SJCRH30 (cell line): ENCODE measurements around the gene NEK8. TPM values are rescaled to one million over a fixed set of nuclear protein-coding genes. Genes with fewer than 3 reads are reported as not detected.

Experiments
- DNase-seq, 2 experiments: peaks; one replicate each; pipeline ENCODE4 v3.0.0-alpha.2; 2015 to 2020
- H3K27ac ChIP-seq: fragments of 250-450 bp; sonication (Bioruptor Pico); 2 replicates; pipeline ENCODE4 v1.5.1; 2020; ENCODE audit warnings: mild to moderate bottlenecking, moderate library complexity
- H3K27me3 ChIP-seq: fragments of 250-450 bp; sonication (Bioruptor Pico); 2 replicates; pipeline ENCODE4 v1.5.1; 2020; ENCODE audit warnings: mild to moderate bottlenecking, moderate library complexity
- H3K36me3 ChIP-seq: fragments of 250-450 bp; sonication (Bioruptor Pico); 2 replicates; pipeline ENCODE4 v1.5.1; 2020; ENCODE audit warnings: mild to moderate bottlenecking, moderate library complexity
- H3K4me1 ChIP-seq: fragments of 250-450 bp; sonication (Bioruptor Pico); 2 replicates; pipeline ENCODE4 v1.5.1; 2020; ENCODE audit warnings: mild to moderate bottlenecking, moderate library complexity
- H3K4me3 ChIP-seq: fragments of 250-450 bp; sonication (Bioruptor Pico); 2 replicates; pipeline ENCODE4 v1.5.1; 2020; ENCODE audit warnings: mild to moderate bottlenecking, moderate library complexity
- H3K9me3 ChIP-seq: fragments of 250-450 bp; sonication (Bioruptor Pico); replicated peaks from 2 replicates; pipeline ENCODE4 v1.5.1; 2020; ENCODE audit warnings: mild to moderate bottlenecking, moderate library complexity
- total RNA-seq: library from RNA; depleted of rRNA; stranded (reverse); fragments of >200 nt; shearing (Covaris generic); gene quantifications from 2 replicates; pipeline ENCODE4 v1.2.3, GENCODE V29; 2014; rRNA removed

The NEK8 gene
- 1.7 and 2.6 TPM in 2 replicates for total RNA-seq

GRCh38 chr17:28728364-28729200 lies at the start of gene NEK8:
Gene NEK8, plus strand, starts transcription at chr17:28728788. Its CDS starts 26 bp downstream, at chr17:28728814.
- peak; percentile 96 to 98 for DNase-seq
- no peaks in the 10 kb centered on the region for H3K27me3 ChIP-seq
- peaks cover 12% of the 10 kb centered on the region for H3K36me3 ChIP-seq
- H3K4me1 ChIP-seq: peaks cover 11% of the 10 kb centered on the region
- H3K4me3 ChIP-seq: peak within 1 kb of the TSS; percentile 80
- H3K9me3 ChIP-seq: no peaks in the 10 kb centered on the region
- peak within 1 kb of the TSS; percentile 83 for H3K27ac ChIP-seq

- Histone ChIP-seq H3K9me3 (no peaks in the 10 kb centered on the region), H3K4me3 (no peak overlapping the region), H3K4me1 (no peaks in the 10 kb centered on the region), H3K36me3 (peaks cover 99% of the 10 kb centered on the region), H3K27me3 (no peaks in the 10 kb centered on the region), H3K27ac (no peak overlapping the region)
- DNase-seq: no peak
Measured at GRCh38 chr17:28682655-28683054, 45.9 kb upstream of the NEK8 start.

GRCh38 chr17:28684963-28685362 lies 43.6 kb upstream of the NEK8 start:
- Histone ChIP-seq H3K36me3 (peaks cover 100% of the 10 kb centered on the region), H3K9me3 (no peaks in the 10 kb centered on the region), H3K27ac (no peak overlapping the region), H3K27me3 (no peaks in the 10 kb centered on the region), H3K4me1 (no peaks in the 10 kb centered on the region), H3K4me3 (no peak overlapping the region)
- peak; percentile 42 to 53 for DNase-seq

GRCh38 chr17:28685366-28685765 lies 43.2 kb upstream of the NEK8 start:
- Histone ChIP-seq H3K9me3 (no peaks in the 10 kb centered on the region), H3K4me3 (no peak overlapping the region), H3K27me3 (no peaks in the 10 kb centered on the region), H3K36me3 (peaks cover 100% of the 10 kb centered on the region), H3K27ac (no peak overlapping the region), H3K4me1 (no peaks in the 10 kb centered on the region)
- no peak for DNase-seq

GRCh38 chr17:28686296-28686695 lies 42.3 kb upstream of the NEK8 start:
- Histone ChIP-seq H3K36me3 (peaks cover 100% of the 10 kb centered on the region), H3K4me1 (no peaks in the 10 kb centered on the region), H3K9me3 (no peaks in the 10 kb centered on the region), H3K27ac (no peak overlapping the region), H3K27me3 (no peaks in the 10 kb centered on the region), H3K4me3 (no peak overlapping the region)
- no peak for DNase-seq

- no peaks in the 10 kb centered on the region for H3K9me3 ChIP-seq
- DNase-seq: no peak
- H3K27me3 ChIP-seq: no peaks in the 10 kb centered on the region
- no peak overlapping the region for H3K27ac ChIP-seq
- no peaks in the 10 kb centered on the region for H3K4me1 ChIP-seq
- H3K4me3 ChIP-seq: no peak overlapping the region
- peaks cover 91% of the 10 kb centered on the region for H3K36me3 ChIP-seq
Measured at GRCh38 chr17:28688481-28688880, 40.1 kb upstream of the NEK8 start.

- Histone ChIP-seq H3K9me3 (no peaks in the 10 kb centered on the region), H3K4me3 (no peak overlapping the region), H3K27ac (no peak overlapping the region), H3K27me3 (no peaks in the 10 kb centered on the region), H3K4me1 (no peaks in the 10 kb centered on the region), H3K36me3 (peaks cover 89% of the 10 kb centered on the region)
- DNase-seq: no peak
Measured at GRCh38 chr17:28689011-28689410, 39.6 kb upstream of the NEK8 start.

GRCh38 chr17:28693869-28694268 lies 34.7 kb upstream of the NEK8 start:
- Histone ChIP-seq H3K27me3 (no peaks in the 10 kb centered on the region), H3K9me3 (no peaks in the 10 kb centered on the region), H3K4me3 (no peak overlapping the region), H3K4me1 (no peaks in the 10 kb centered on the region), H3K27ac (no peak overlapping the region), H3K36me3 (peaks cover 82% of the 10 kb centered on the region)
- DNase-seq: no peak

GRCh38 chr17:28698253-28698941 lies 30.2 kb upstream of the NEK8 start:
- H3K4me3 ChIP-seq: no peak overlapping the region
- H3K36me3 ChIP-seq: peaks cover 90% of the 10 kb centered on the region
- H3K27me3 ChIP-seq: no peaks in the 10 kb centered on the region
- no peaks in the 10 kb centered on the region for H3K9me3 ChIP-seq
- no peak for DNase-seq
- no peaks in the 10 kb centered on the region for H3K4me1 ChIP-seq
- no peak overlapping the region for H3K27ac ChIP-seq

GRCh38 chr17:28700278-28700677 lies 28.3 kb upstream of the NEK8 start:
- H3K27me3 ChIP-seq: no peaks in the 10 kb centered on the region
- H3K4me3 ChIP-seq: no peak overlapping the region
- H3K27ac ChIP-seq: no peak overlapping the region
- no peaks in the 10 kb centered on the region for H3K4me1 ChIP-seq
- peaks cover 78% of the 10 kb centered on the region for H3K36me3 ChIP-seq
- no peak for DNase-seq
- H3K9me3 ChIP-seq: no peaks in the 10 kb centered on the region

GRCh38 chr17:28700830-28701492 lies 27.6 kb upstream of the NEK8 start:
- DNase-seq: no peak
- Histone ChIP-seq H3K27me3 (no peaks in the 10 kb centered on the region), H3K36me3 (peaks cover 71% of the 10 kb centered on the region), H3K27ac (no peak overlapping the region), H3K9me3 (no peaks in the 10 kb centered on the region), H3K4me1 (no peaks in the 10 kb centered on the region), H3K4me3 (no peak overlapping the region)

- no peak for DNase-seq
- peaks cover 64% of the 10 kb centered on the region for H3K36me3 ChIP-seq
- H3K4me1 ChIP-seq: no peaks in the 10 kb centered on the region
- H3K27me3 ChIP-seq: no peaks in the 10 kb centered on the region
- H3K4me3 ChIP-seq: no peak overlapping the region
- no peak overlapping the region for H3K27ac ChIP-seq
- no peaks in the 10 kb centered on the region for H3K9me3 ChIP-seq
Measured at GRCh38 chr17:28702026-28702751, 26.4 kb upstream of the NEK8 start.

- no peak for DNase-seq
- Histone ChIP-seq H3K27ac (no peak overlapping the region), H3K36me3 (peaks cover 59% of the 10 kb centered on the region), H3K4me1 (no peaks in the 10 kb centered on the region), H3K4me3 (no peak overlapping the region), H3K27me3 (no peaks in the 10 kb centered on the region), H3K9me3 (no peaks in the 10 kb centered on the region)
Measured at GRCh38 chr17:28702752-28703150, 25.8 kb upstream of the NEK8 start.

GRCh38 chr17:28703552-28704218 lies 24.9 kb upstream of the NEK8 start:
- Histone ChIP-seq H3K36me3 (peaks cover 49% of the 10 kb centered on the region), H3K27ac (no peak overlapping the region), H3K4me3 (no peak overlapping the region), H3K4me1 (no peaks in the 10 kb centered on the region), H3K27me3 (no peaks in the 10 kb centered on the region), H3K9me3 (no peaks in the 10 kb centered on the region)
- no peak for DNase-seq
